ENCODE results near the gene C14orf119.

GRCh38 chr14:23055621-23056144 lies 39.6 kb upstream of the C14orf119 start:
- TF ChIP-seq YY1 (IDR thresholded peaks at IDR 0.05; ENCODE audit: insufficient read depth, insufficient read length) (no peak), SUZ12 (IDR thresholded peaks at IDR 0.05; ENCODE audit: extremely low read depth, insufficient read depth, insufficient read length) (no peak), ZNF274 (IDR thresholded peaks at IDR 0.05; ENCODE audit: low read depth, low read length) (no peak)

All from NT2/D1 (cell line).